Upper lobe of right lung (tissue), 1 donor: ENCODE results near the gene SMYD5. TPM values are rescaled to one million over a fixed set of nuclear protein-coding genes. Genes with fewer than 3 reads are reported as not detected.

Source experiments
- ATAC-seq: fragments of 200-7000 bp; cut with Tn5 transposase; one replicate; pipeline ENCODE4 v1.9.1; 2020; ENCODE audit warnings: mild to moderate bottlenecking, moderate library complexity
- DNase-seq: peaks from one replicate; pipeline ENCODE4 v3.0.0-alpha.2; 2020
- H3K27ac ChIP-seq: fragments of 200-600 bp; one replicate; pipeline ENCODE4 v1.8.0; 2022
- H3K27me3 ChIP-seq: fragments of 200-600 bp; one replicate; pipeline ENCODE4 v1.8.0; 2022; ENCODE audit warnings: mild to moderate bottlenecking
- H3K36me3 ChIP-seq: fragments of 200-600 bp; one replicate; pipeline ENCODE4 v1.8.0; 2022
- H3K4me1 ChIP-seq: fragments of 200-600 bp; one replicate; pipeline ENCODE4 v1.8.0; 2022
- H3K4me3 ChIP-seq: fragments of 200-600 bp; one replicate; pipeline ENCODE4 v1.8.0; 2022; ENCODE audit warnings: mild to moderate bottlenecking
- H3K9me3 ChIP-seq: fragments of 200-600 bp; one replicate; pipeline ENCODE4 v1.8.0; 2022
- intact Hi-C: fragments of 100-400 bp; cut with DNase I; formaldehyde crosslinking; loops from one replicate; pipeline ENCODE4 v1.11.0; 2022
- total RNA-seq: library from RNA; stranded (reverse); fragmentation: NEBNext Ultra II Directional; extraction: Animal tissue kit (Norgen Biotek cat#: 25700); gene quantifications from one replicate; pipeline ENCODE4 v1.2.1, GENCODE V29; 2021
- TF ChIP-seq, protein P1 (sequence below): fragments of 200-600 bp; IDR thresholded peaks from one replicate; pipeline ENCODE4 v1.8.0; 2022; ENCODE audit warnings: antibody characterized with exemption
- donor health status: DM: no; HTN: yes; CAD: no; lungs with severe emphysema.

SMYD5 gene
- total RNA-seq, 1 donor from 2014 or later: 16.8 TPM

DNA sequence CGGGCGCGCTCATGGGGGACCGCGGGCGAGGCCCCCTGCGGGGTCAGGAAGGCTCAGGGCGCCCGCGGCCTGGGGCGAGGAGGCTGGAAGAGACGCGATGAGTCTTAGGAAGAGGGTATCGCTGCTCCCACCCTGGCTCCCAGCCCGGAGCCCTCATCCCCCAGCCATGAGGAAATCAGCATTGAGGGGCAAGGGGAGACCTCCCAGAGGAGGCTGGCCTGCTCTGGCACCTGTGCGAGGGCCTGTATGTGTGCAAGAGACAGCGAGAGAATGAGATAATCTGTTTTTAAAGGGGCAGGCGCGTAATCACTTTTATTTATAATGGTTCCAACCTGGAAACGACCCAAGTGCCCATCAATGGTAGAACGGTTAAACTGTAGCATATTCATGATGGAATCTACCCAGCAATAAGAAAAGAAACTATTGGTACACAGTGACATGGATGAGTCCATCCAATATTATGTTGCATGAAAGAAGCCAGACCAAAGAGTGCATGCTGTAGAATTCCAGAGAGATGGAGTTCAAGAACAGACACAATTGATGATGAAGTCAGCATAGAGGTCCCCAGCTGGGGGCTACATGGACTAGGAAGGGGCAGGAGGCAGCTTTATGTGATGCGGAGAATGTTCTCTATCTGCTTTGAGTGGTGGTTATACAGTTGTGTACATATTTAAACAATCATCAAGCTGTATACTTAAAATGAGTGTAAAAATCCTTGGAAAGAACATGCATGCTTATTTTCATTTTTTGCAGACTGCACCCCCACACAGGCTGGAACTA, 55.8 kb downstream of the SMYD5 start:
- TF ChIP-seq, protein P1, sequence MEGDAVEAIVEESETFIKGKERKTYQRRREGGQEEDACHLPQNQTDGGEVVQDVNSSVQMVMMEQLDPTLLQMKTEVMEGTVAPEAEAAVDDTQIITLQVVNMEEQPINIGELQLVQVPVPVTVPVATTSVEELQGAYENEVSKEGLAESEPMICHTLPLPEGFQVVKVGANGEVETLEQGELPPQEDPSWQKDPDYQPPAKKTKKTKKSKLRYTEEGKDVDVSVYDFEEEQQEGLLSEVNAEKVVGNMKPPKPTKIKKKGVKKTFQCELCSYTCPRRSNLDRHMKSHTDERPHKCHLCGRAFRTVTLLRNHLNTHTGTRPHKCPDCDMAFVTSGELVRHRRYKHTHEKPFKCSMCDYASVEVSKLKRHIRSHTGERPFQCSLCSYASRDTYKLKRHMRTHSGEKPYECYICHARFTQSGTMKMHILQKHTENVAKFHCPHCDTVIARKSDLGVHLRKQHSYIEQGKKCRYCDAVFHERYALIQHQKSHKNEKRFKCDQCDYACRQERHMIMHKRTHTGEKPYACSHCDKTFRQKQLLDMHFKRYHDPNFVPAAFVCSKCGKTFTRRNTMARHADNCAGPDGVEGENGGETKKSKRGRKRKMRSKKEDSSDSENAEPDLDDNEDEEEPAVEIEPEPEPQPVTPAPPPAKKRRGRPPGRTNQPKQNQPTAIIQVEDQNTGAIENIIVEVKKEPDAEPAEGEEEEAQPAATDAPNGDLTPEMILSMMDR: no peak
- no peak for ATAC-seq
- Histone ChIP-seq H3K27me3 (peaks cover 35% of the 10 kb centered on the region), H3K9me3 (no peaks in the 10 kb centered on the region), H3K36me3 (no peaks in the 10 kb centered on the region), H3K4me3 (no peak overlapping the region), H3K27ac (no peak overlapping the region), H3K4me1 (no peaks in the 10 kb centered on the region)
- intact Hi-C loops: no loop called here
- no peak for DNase-seq

DNA sequence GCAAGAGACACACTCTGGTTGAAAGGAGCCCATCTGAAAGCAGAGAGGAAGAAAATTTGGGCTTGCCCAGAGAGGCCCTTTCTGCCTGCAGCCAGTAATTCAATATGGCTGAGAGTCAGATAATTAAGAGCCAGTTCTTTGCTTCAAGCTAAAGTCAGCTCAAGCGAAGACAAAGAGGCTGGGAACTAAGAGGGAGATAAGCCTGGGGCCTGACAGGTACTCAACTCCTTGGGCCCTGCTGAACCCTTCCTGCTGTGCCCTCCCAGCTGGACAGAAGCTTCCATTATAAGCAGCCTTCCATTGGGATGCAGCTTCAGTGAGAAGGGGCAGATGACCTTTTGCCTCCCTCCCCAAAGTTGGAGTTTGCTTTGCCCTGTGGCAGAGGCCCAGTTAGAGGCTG, 58.2 kb downstream of the SMYD5 start:
- intact Hi-C loops: no loop called here
- TF ChIP-seq, protein P1: no peak
- no peaks in the 10 kb centered on the region for H3K4me1 ChIP-seq
- no peaks in the 10 kb centered on the region for H3K9me3 ChIP-seq
- peaks cover 26% of the 10 kb centered on the region for H3K27me3 ChIP-seq
- H3K36me3 ChIP-seq: no peaks in the 10 kb centered on the region
- DNase-seq (peak; percentile 43), ATAC-seq (no peak)
- H3K4me3 ChIP-seq: no peak overlapping the region
- H3K27ac ChIP-seq: no peak overlapping the region

Other genes starting within 250 kb of the SMYD5 start
- 13.1 TPM for gene SFXN5, start 142.5 kb upstream of the SMYD5 start, total RNA-seq
- 28.8 TPM for gene RAB11FIP5, start 101.3 kb upstream of the SMYD5 start, total RNA-seq
- gene NOTO, start 11.7 kb upstream of the SMYD5 start, total RNA-seq: not detected
- gene PRADC1, start 19.0 kb downstream of the SMYD5 start, total RNA-seq: 15.5 TPM
- gene CCT7, start 20.1 kb downstream of the SMYD5 start, total RNA-seq: 152 TPM
- 2.1 TPM for gene FBXO41, start 70.2 kb downstream of the SMYD5 start, total RNA-seq
- gene EGR4, start 79.3 kb downstream of the SMYD5 start, total RNA-seq: not detected
- gene ALMS1, start 171.6 kb downstream of the SMYD5 start, total RNA-seq: 22.1 TPM